Astrocyte (in vitro differentiated cells and primary cell): ENCODE results near the gene FAM222B. TPM values are rescaled to one million over a fixed set of nuclear protein-coding genes. Genes with fewer than 3 reads are reported as not detected.
"Not testable (repeated sequence)": the region's sequence is repeated elsewhere in the genome, so short reads cannot be mapped to it uniquely, and the experiment has no call there.

Source experiments
- DNase-seq: peaks from one replicate; pipeline ENCODE4 v3.0.0-alpha.2; 2010; ENCODE audit warnings: low read depth
- FAIRE-seq: peaks from 2 replicates; lab custom pipeline; 2011; peaks lifted over from hg19 to GRCh38; lab: Jason Lieb, UNC
- H2AFZ ChIP-seq: 2 replicates; pipeline ENCODE4 v1.6.0; 2012; ENCODE audit warnings: low read depth, low read length, inconsistent platforms
- H3K27ac ChIP-seq: 2 replicates; pipeline ENCODE4 v1.5.1; 2011; ENCODE audit warnings: low read depth, low read length, inconsistent platforms
- H3K27me3 ChIP-seq: 2 replicates; pipeline ENCODE4 v1.6.0; 2011; ENCODE audit warnings: low read length, inconsistent platforms; ENCODE audit not compliant: insufficient read depth
- H3K36me3 ChIP-seq: 2 replicates; pipeline ENCODE4 v1.5.1; 2011; ENCODE audit warnings: low read length, inconsistent platforms; ENCODE audit not compliant: insufficient read depth
- H3K4me1 ChIP-seq: 2 replicates; pipeline ENCODE4 v1.5.1; 2011; ENCODE audit warnings: low read length, inconsistent platforms; ENCODE audit not compliant: insufficient read depth
- H3K4me2 ChIP-seq: 2 replicates; pipeline ENCODE4 v1.6.0; 2012; ENCODE audit warnings: low read length, inconsistent platforms
- H3K4me3 ChIP-seq: 2 replicates; pipeline ENCODE4 v1.5.1; 2011; ENCODE audit warnings: low read depth, mild to moderate bottlenecking, low read length, inconsistent platforms; ENCODE audit not compliant: insufficient read depth
- H3K79me2 ChIP-seq: 2 replicates; pipeline ENCODE4 v1.6.0; 2012; ENCODE audit warnings: mild to moderate bottlenecking, low read length, inconsistent platforms; ENCODE audit not compliant: insufficient read depth
- H3K9ac ChIP-seq: 2 replicates; pipeline ENCODE4 v1.6.0; 2012; ENCODE audit warnings: mild to moderate bottlenecking, low read length, inconsistent platforms
- H3K9me3 ChIP-seq: 2 replicates; pipeline ENCODE4 v1.5.1; 2012; ENCODE audit warnings: low read depth, mild to moderate bottlenecking, low read length, inconsistent platforms; ENCODE audit not compliant: insufficient read depth
- H4K20me1 ChIP-seq: 2 replicates; pipeline ENCODE4 v1.6.0; 2012; ENCODE audit warnings: low read length, inconsistent platforms; ENCODE audit not compliant: insufficient read depth
- H3K27ac Mint-ChIP-seq: one replicate; pipeline ENCODE4 v1.8.0; 2021; ENCODE audit warnings: mild to moderate bottlenecking, mixed read lengths; ENCODE audit not compliant: unreplicated experiment
- H3K27me3 Mint-ChIP-seq: one replicate; pipeline ENCODE4 v1.8.0; 2021; ENCODE audit warnings: low read depth, mixed read lengths; ENCODE audit not compliant: unreplicated experiment
- H3K36me3 Mint-ChIP-seq: one replicate; pipeline ENCODE4 v1.8.0; 2021; ENCODE audit warnings: low read depth, mixed read lengths; ENCODE audit not compliant: unreplicated experiment
- H3K4me1 Mint-ChIP-seq: one replicate; pipeline ENCODE4 v1.8.0; 2021; ENCODE audit warnings: low read depth, mixed read lengths; ENCODE audit not compliant: unreplicated experiment
- H3K4me3 Mint-ChIP-seq: one replicate; pipeline ENCODE4 v1.8.0; 2021; ENCODE audit warnings: mild to moderate bottlenecking, moderate library complexity, mixed read lengths; ENCODE audit not compliant: unreplicated experiment
- H3K9me3 Mint-ChIP-seq: one replicate; pipeline ENCODE4 v1.8.0; 2021; ENCODE audit warnings: mild to moderate bottlenecking, mixed read lengths; ENCODE audit not compliant: unreplicated experiment
- EZH2 ChIP-seq: IDR thresholded peaks from 2 replicates; pipeline ENCODE4 v1.6.1; 2012; ENCODE audit warnings: mild to moderate bottlenecking, low read length, inconsistent platforms; ENCODE audit not compliant: insufficient read depth
- total RNA-seq: library from RNA; stranded (reverse); gene quantifications from 2 replicates; pipeline ENCODE4 v1.2.1, GENCODE V29; 2021
- TF ChIP-seq, protein P1 (sequence below): IDR thresholded peaks from 2 replicates; pipeline ENCODE4 v1.5.1; 2011; ENCODE audit warnings: low read depth, mild to moderate bottlenecking, inconsistent platforms, low read length, moderate library complexity; ENCODE audit not compliant: insufficient read depth

Gene FAM222B
- total RNA-seq, 1 donor from 2014 or later: 53.0 TPM

DNA sequence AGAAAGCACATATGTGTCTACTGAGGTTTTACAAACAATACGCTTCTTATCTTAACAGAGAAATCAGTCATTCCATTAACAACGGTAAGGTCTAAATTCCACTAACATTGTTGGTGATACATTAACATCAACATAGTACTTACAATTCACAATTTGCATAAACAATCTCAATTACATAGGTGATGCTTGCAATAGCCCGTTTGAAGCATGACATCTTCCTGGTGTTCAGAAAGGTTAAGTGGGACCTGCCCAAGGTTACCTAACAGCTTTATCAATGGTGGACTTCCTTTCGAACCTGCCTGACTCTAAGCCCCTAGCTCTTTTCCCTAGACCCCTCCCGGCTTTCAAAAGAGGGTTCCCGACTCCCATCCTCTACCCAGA, 699 bp downstream of the FAM222B start:
- H2AFZ ChIP-seq: peak overlapping the region; percentile 88
- H3K27ac Mint-ChIP-seq: peak overlapping the region; percentile 97
- H3K27ac ChIP-seq: peak overlapping the region; percentile 61
- H3K9me3 ChIP-seq: no peaks in the 10 kb centered on the region
- H3K36me3 Mint-ChIP-seq: no peaks in the 10 kb centered on the region
- H3K9ac ChIP-seq: peak overlapping the region; percentile 90
- H3K4me1 ChIP-seq: peaks cover 8% of the 10 kb centered on the region
- peak; percentile 13 for DNase-seq
- H3K27me3 Mint-ChIP-seq: no peaks in the 10 kb centered on the region
- peak overlapping the region; percentile 92 for H3K4me3 ChIP-seq
- no peak for FAIRE-seq
- TF ChIP-seq, protein P1, sequence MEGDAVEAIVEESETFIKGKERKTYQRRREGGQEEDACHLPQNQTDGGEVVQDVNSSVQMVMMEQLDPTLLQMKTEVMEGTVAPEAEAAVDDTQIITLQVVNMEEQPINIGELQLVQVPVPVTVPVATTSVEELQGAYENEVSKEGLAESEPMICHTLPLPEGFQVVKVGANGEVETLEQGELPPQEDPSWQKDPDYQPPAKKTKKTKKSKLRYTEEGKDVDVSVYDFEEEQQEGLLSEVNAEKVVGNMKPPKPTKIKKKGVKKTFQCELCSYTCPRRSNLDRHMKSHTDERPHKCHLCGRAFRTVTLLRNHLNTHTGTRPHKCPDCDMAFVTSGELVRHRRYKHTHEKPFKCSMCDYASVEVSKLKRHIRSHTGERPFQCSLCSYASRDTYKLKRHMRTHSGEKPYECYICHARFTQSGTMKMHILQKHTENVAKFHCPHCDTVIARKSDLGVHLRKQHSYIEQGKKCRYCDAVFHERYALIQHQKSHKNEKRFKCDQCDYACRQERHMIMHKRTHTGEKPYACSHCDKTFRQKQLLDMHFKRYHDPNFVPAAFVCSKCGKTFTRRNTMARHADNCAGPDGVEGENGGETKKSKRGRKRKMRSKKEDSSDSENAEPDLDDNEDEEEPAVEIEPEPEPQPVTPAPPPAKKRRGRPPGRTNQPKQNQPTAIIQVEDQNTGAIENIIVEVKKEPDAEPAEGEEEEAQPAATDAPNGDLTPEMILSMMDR: no peak
- TF ChIP-seq EZH2: no peak
- H4K20me1 ChIP-seq: peaks cover 13% of the 10 kb centered on the region
- H3K4me2 ChIP-seq: peak overlapping the region; percentile 93
- no peaks in the 10 kb centered on the region for H3K36me3 ChIP-seq
- H3K27me3 ChIP-seq: no peaks in the 10 kb centered on the region
- H3K4me3 Mint-ChIP-seq: peak overlapping the region; percentile 99
- peaks cover 53% of the 10 kb centered on the region for H3K79me2 ChIP-seq
- H3K4me1 Mint-ChIP-seq: peaks cover 14% of the 10 kb centered on the region
- no peaks in the 10 kb centered on the region for H3K9me3 Mint-ChIP-seq

DNA sequence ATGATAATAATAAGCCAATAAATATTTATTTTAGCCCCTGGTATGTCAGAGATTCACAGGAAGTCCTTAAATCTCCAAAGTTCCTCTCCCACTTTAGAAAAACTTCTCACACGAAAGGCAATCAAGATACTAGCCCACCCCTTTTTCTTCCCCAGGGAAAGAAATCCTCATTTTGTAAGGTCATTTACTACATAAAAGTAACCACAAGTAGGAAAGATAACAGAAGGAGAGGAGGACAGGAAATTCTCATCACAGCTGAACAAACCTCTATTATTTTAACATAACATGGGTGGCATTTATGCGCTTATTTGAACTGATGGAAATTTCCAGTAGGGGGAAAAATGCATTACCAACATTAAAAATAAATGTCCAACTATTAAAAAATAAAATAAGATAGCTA, 3.4 kb downstream of the FAM222B start:
- Histone ChIP-seq H3K4me2 (peak overlapping the region; percentile 50), H3K36me3 (no peaks in the 10 kb centered on the region), H3K27ac (no peak overlapping the region), H3K4me1 (peaks cover 8% of the 10 kb centered on the region), H3K9me3 (no peaks in the 10 kb centered on the region), H3K9ac (no peak overlapping the region), H3K4me3 (no peak overlapping the region), H3K27me3 (no peaks in the 10 kb centered on the region), H2AFZ (no peak overlapping the region), H4K20me1 (peaks cover 32% of the 10 kb centered on the region), H3K79me2 (peaks cover 78% of the 10 kb centered on the region)
- FAIRE-seq: no peak
- H3K27me3 Mint-ChIP-seq: no peaks in the 10 kb centered on the region
- DNase-seq: no peak
- no peaks in the 10 kb centered on the region for H3K9me3 Mint-ChIP-seq
- H3K4me3 Mint-ChIP-seq: no peak overlapping the region
- H3K36me3 Mint-ChIP-seq: no peaks in the 10 kb centered on the region
- H3K27ac Mint-ChIP-seq: no peak overlapping the region
- TF ChIP-seq, protein P1: no peak
- TF ChIP-seq EZH2: no peak
- peaks cover 16% of the 10 kb centered on the region for H3K4me1 Mint-ChIP-seq

DNA sequence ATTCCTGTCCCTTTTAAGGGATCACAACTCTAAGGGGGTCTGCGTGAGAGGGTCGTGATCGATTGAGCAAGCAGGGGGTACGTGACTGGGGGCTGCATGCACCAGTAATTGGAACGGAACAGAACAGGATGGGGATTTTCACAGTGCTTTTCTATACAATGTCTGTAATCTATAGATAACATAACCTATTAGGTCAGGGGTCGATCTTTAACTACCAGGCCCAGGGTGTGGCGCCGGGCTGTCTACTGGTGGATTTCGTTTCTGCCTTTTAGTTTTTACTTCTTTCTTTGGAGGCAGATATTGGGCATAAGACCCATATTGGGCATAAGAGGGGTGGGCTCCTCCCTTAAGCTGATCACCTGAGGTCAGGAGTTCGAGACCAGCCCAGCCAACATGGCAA, 6.0 kb downstream of the FAM222B start:
- H3K27ac ChIP-seq, H2AFZ ChIP-seq, H3K9me3 Mint-ChIP-seq, H3K9me3 ChIP-seq, H3K9ac ChIP-seq, H3K4me3 Mint-ChIP-seq, H3K36me3 Mint-ChIP-seq, DNase-seq, H3K4me3 ChIP-seq, FAIRE-seq, H3K27me3 Mint-ChIP-seq, H3K4me1 ChIP-seq, H3K27me3 ChIP-seq, H3K4me2 ChIP-seq, H3K27ac Mint-ChIP-seq, H3K36me3 ChIP-seq: not testable (repeated sequence)
- H4K20me1 ChIP-seq: peaks cover 48% of the 10 kb centered on the region
- H3K4me1 Mint-ChIP-seq: peaks cover 14% of the 10 kb centered on the region
- H3K79me2 ChIP-seq: peaks cover 85% of the 10 kb centered on the region
